HUES6 (cell line): ENCODE data around the gene FFAR3.

Experiments used
- H3K27ac ChIP-seq: 2 replicates; pipeline ENCODE4 v1.7.0; 2013; ENCODE audit warnings: low read depth, mild to moderate bottlenecking, low read length, inconsistent platforms
- H3K27me3 ChIP-seq: 2 replicates; pipeline ENCODE4 v1.6.1; 2013; ENCODE audit warnings: low read length; ENCODE audit not compliant: control insufficient read depth, insufficient read depth
- H3K36me3 ChIP-seq: 2 replicates; pipeline ENCODE4 v1.6.1; 2013; ENCODE audit warnings: low read length; ENCODE audit not compliant: control insufficient read depth, insufficient read depth
- H3K4me1 ChIP-seq: 2 replicates; pipeline ENCODE4 v1.6.1; 2013; ENCODE audit warnings: low read length; ENCODE audit not compliant: control insufficient read depth, insufficient read depth
- H3K4me3 ChIP-seq: 2 replicates; pipeline ENCODE4 v1.5.1; 2013; ENCODE audit warnings: low read depth, low read length
- H3K9ac ChIP-seq: one replicate; pipeline ENCODE4 v1.6.1; 2013; ENCODE audit warnings: mild to moderate bottlenecking, low read length
- H3K9me3 ChIP-seq: 2 replicates; pipeline ENCODE4 v1.6.1; 2013; ENCODE audit warnings: low read depth, low read length; ENCODE audit not compliant: control insufficient read depth, insufficient read depth

The FFAR3 gene

GRCh38 chr19:35316560-35316959, 41.7 kb upstream of the FFAR3 start:
- H3K9me3 ChIP-seq, result no peaks in the 10 kb centered on the region
- no peaks in the 10 kb centered on the region for H3K27me3 ChIP-seq
- H3K9ac ChIP-seq, result no peak overlapping the region
- H3K4me3 ChIP-seq, result no peak overlapping the region
- H3K4me1 ChIP-seq, result peaks cover 3% of the 10 kb centered on the region; the same call in 1 of the 2 replicates
- H3K27ac ChIP-seq, result no peak overlapping the region
- no peaks in the 10 kb centered on the region for H3K36me3 ChIP-seq

- H3K4me1 ChIP-seq, result peaks cover 3% of the 10 kb centered on the region; the same call in 1 of the 2 replicates
- no peaks in the 10 kb centered on the region for H3K27me3 ChIP-seq
- no peaks in the 10 kb centered on the region for H3K36me3 ChIP-seq
- H3K9ac ChIP-seq, result no peak overlapping the region
- H3K27ac ChIP-seq, result no peak overlapping the region
- H3K9me3 ChIP-seq, result peaks cover 5% of the 10 kb centered on the region
- no peak overlapping the region for H3K4me3 ChIP-seq
Measured at GRCh38 chr19:35317464-35318043, 40.7 kb upstream of the FFAR3 start.

GRCh38 chr19:35318679-35319448, 39.4 kb upstream of the FFAR3 start:
- no peak overlapping the region for H3K27ac ChIP-seq
- H3K4me1 ChIP-seq, result peaks cover 3% of the 10 kb centered on the region; the same call in 1 of the 2 replicates
- H3K9ac ChIP-seq, result no peak overlapping the region

GRCh38 chr19:35320065-35320713, 38.1 kb upstream of the FFAR3 start:
- H3K27me3 ChIP-seq, result no peaks in the 10 kb centered on the region
- no peak overlapping the region for H3K27ac ChIP-seq
- peaks cover 3% of the 10 kb centered on the region; the same call in 1 of the 2 replicates for H3K4me1 ChIP-seq
- H3K4me3 ChIP-seq, result no peak overlapping the region
- peaks cover 5% of the 10 kb centered on the region for H3K9me3 ChIP-seq
- H3K36me3 ChIP-seq, result no peaks in the 10 kb centered on the region
- no peak overlapping the region for H3K9ac ChIP-seq

More at GRCh38 chr19:35318679-35319448, 39.4 kb upstream of the FFAR3 start:
- peaks cover 5% of the 10 kb centered on the region for H3K9me3 ChIP-seq
- H3K27me3 ChIP-seq, result no peaks in the 10 kb centered on the region
- H3K36me3 ChIP-seq, result no peaks in the 10 kb centered on the region
- H3K4me3 ChIP-seq, result no peak overlapping the region

GRCh38 chr19:35321291-35321690, 37.0 kb upstream of the FFAR3 start:
- Histone ChIP-seq H3K36me3 (no peaks in the 10 kb centered on the region), H3K4me3 (no peak overlapping the region), H3K4me1 (peaks cover 3% of the 10 kb centered on the region; the same call in 1 of the 2 replicates), H3K27ac (no peak overlapping the region), H3K9me3 (peaks cover 5% of the 10 kb centered on the region), H3K27me3 (no peaks in the 10 kb centered on the region), H3K9ac (no peak overlapping the region)

GRCh38 chr19:35322014-35322413, 36.2 kb upstream of the FFAR3 start:
- H3K4me1 ChIP-seq, result peaks cover 3% of the 10 kb centered on the region; the same call in 1 of the 2 replicates
- H3K9ac ChIP-seq, result no peak overlapping the region

GRCh38 chr19:35327642-35328041, 30.6 kb upstream of the FFAR3 start:
- Histone ChIP-seq H3K4me1 (peaks cover 9% of the 10 kb centered on the region; the same call in 1 of the 2 replicates), H3K9ac (no peak overlapping the region), H3K36me3 (no peaks in the 10 kb centered on the region), H3K27ac (no peak overlapping the region), H3K27me3 (no peaks in the 10 kb centered on the region), H3K4me3 (no peak overlapping the region), H3K9me3 (no peaks in the 10 kb centered on the region)

More at GRCh38 chr19:35322014-35322413, 36.2 kb upstream of the FFAR3 start:
- no peak overlapping the region for H3K27ac ChIP-seq
- H3K4me3 ChIP-seq, result no peak overlapping the region
- H3K27me3 ChIP-seq, result no peaks in the 10 kb centered on the region
- peaks cover 5% of the 10 kb centered on the region for H3K9me3 ChIP-seq
- no peaks in the 10 kb centered on the region for H3K36me3 ChIP-seq

- no peaks in the 10 kb centered on the region for H3K9me3 ChIP-seq
- H3K4me1 ChIP-seq, result peaks cover 9% of the 10 kb centered on the region; the same call in 1 of the 2 replicates
- H3K9ac ChIP-seq, result no peak within 1 kb of the TSS
- no peak within 1 kb of the TSS for H3K27ac ChIP-seq
- no peaks in the 10 kb centered on the region for H3K27me3 ChIP-seq
- no peak within 1 kb of the TSS for H3K4me3 ChIP-seq
- no peaks in the 10 kb centered on the region for H3K36me3 ChIP-seq
Measured at GRCh38 chr19:35328851-35329285, 29.4 kb upstream of the FFAR3 start, which contains the start of gene CD22. Gene CD22 (plus strand): TSS chr19:35329187. CDS start chr19:35332041, 2,854 bp downstream.

- Histone ChIP-seq H3K9ac (no peak overlapping the region), H3K9me3 (no peaks in the 10 kb centered on the region), H3K4me1 (peaks cover 9% of the 10 kb centered on the region; the same call in 1 of the 2 replicates), H3K4me3 (no peak overlapping the region), H3K27me3 (no peaks in the 10 kb centered on the region), H3K27ac (no peak overlapping the region), H3K36me3 (no peaks in the 10 kb centered on the region)
Measured at GRCh38 chr19:35329323-35329722, 28.9 kb upstream of the FFAR3 start.

GRCh38 chr19:35330475-35330874, 27.8 kb upstream of the FFAR3 start:
- no peaks in the 10 kb centered on the region for H3K9me3 ChIP-seq
- H3K9ac ChIP-seq, result no peak overlapping the region
- H3K27me3 ChIP-seq, result no peaks in the 10 kb centered on the region
- H3K36me3 ChIP-seq, result no peaks in the 10 kb centered on the region
- no peak overlapping the region for H3K4me3 ChIP-seq
- no peak overlapping the region for H3K27ac ChIP-seq
- H3K4me1 ChIP-seq, result peaks cover 9% of the 10 kb centered on the region; the same call in 1 of the 2 replicates
